Endothelial cell of umbilical vein (primary cell): ENCODE measurements around the gene ITGB3BP. TPM values are rescaled to one million over a fixed set of nuclear protein-coding genes. Genes with fewer than 3 reads are reported as not detected.

Source experiments
- BruUV-seq: library from RNA; stranded (reverse); fragments of 400-500 nt; replicated peaks from 2 replicates; lab custom pipeline; 2021; lab: Mats Ljungman, UMichigan
- CTCF ChIA-PET: fragments of 300-600, 350-600 bp; sonication (Branson Sonifier 250); formaldehyde crosslinking; loops from one replicate; lab custom pipeline; 2021; ENCODE audit warnings: antibody characterized with exemption, inconsistent platforms; lab: Charles Lee
- POLR2A ChIA-PET: fragments of 300-600, 350-600 bp; sonication (Branson Sonifier 250); formaldehyde crosslinking; loops from one replicate; lab custom pipeline; 2021; ENCODE audit warnings: antibody characterized with exemption, inconsistent platforms; lab: Charles Lee
- DNase-seq: peaks from one replicate; pipeline ENCODE4 v3.0.0-alpha.2; 2011; ENCODE audit warnings: low read depth, low spot score
- FAIRE-seq: peaks from 2 replicates; lab custom pipeline; 2011; peaks lifted over from hg19 to GRCh38; lab: Jason Lieb, UNC
- H2AFZ ChIP-seq: 2 replicates; pipeline ENCODE4 v1.6.0; 2012; ENCODE audit warnings: low read depth, low read length, control low read depth, inconsistent platforms
- H3K27ac ChIP-seq: 2 replicates; pipeline ENCODE4 v1.5.1; 2011; ENCODE audit warnings: low read depth, mild to moderate bottlenecking, control low read depth, low read length, moderate library complexity; ENCODE audit not compliant: insufficient read depth
- H3K27me3 ChIP-seq, 2 experiments: 2 replicates each; pipeline versions ENCODE4 v1.6.0 to v1.6.1; 2011; ENCODE audit warnings: low read length in 2 of 2, mixed read lengths in 1 of 2; ENCODE audit not compliant: control insufficient read depth in 2 of 2, insufficient read depth in 2 of 2
- H3K36me3 ChIP-seq, 2 experiments: 2 replicates in 1 of 2; 3 replicates in 1 of 2; pipeline ENCODE4 v1.5.1; 2011; ENCODE audit warnings: low read length in 2 of 2, mild to moderate bottlenecking in 1 of 2, moderate library complexity in 1 of 2; ENCODE audit not compliant: control insufficient read depth in 2 of 2, insufficient read depth in 2 of 2; ENCODE audit errors: extremely low read depth in 1 of 2
- H3K4me1 ChIP-seq: 3 replicates; pipeline ENCODE4 v1.5.1; 2011; ENCODE audit warnings: mild to moderate bottlenecking, low read length; ENCODE audit not compliant: control insufficient read depth, insufficient read depth; ENCODE audit errors: extremely low read depth
- H3K4me2 ChIP-seq: 2 replicates; pipeline ENCODE4 v1.6.1; 2011; ENCODE audit warnings: low read length, control low read depth, mixed read lengths; ENCODE audit not compliant: insufficient read depth
- H3K4me3 ChIP-seq, 3 experiments: fragments of 200-600 bp in 1 of 3; sonication (generic), shearing (Covaris generic) in 1 of 3; replicated peaks in 1 of 3; 2 replicates each; pipeline ENCODE4 v1.5.1; 2011 to 2016; ENCODE audit warnings: control low read depth in 3 of 3, low read length in 3 of 3, mild to moderate bottlenecking in 2 of 3, inconsistent platforms in 1 of 3, low read depth in 1 of 3, moderate library complexity in 1 of 3; ENCODE audit not compliant: insufficient read depth in 1 of 3
- H3K79me2 ChIP-seq: 2 replicates; pipeline ENCODE4 v1.6.0; 2012; ENCODE audit warnings: low read length, inconsistent platforms; ENCODE audit not compliant: control insufficient read depth, insufficient read depth
- H3K9ac ChIP-seq: replicated peaks from 2 replicates; pipeline ENCODE3; 2011; ENCODE audit warnings: low read length, control low read depth; ENCODE audit not compliant: insufficient read depth; ENCODE audit errors: extremely low read depth
- H3K9me1 ChIP-seq: replicated peaks from 3 replicates; pipeline ENCODE4 v1.6.0; 2011; ENCODE audit warnings: mild to moderate bottlenecking, low read length; ENCODE audit not compliant: control insufficient read depth, insufficient read depth; ENCODE audit errors: extremely low read depth
- H3K9me3 ChIP-seq: replicated peaks from 2 replicates; pipeline ENCODE4 v1.5.1; 2012; ENCODE audit warnings: low read length, inconsistent platforms; ENCODE audit not compliant: control insufficient read depth, insufficient read depth
- H4K20me1 ChIP-seq: replicated peaks from 2 replicates; pipeline ENCODE3; 2011; ENCODE audit warnings: mild to moderate bottlenecking, low read length; ENCODE audit not compliant: control insufficient read depth, insufficient read depth; ENCODE audit errors: extremely low read depth
- CTCF ChIP-seq, 2 donors: IDR thresholded peaks; 1 replicate in 1 of 2; 2 replicates in 1 of 2; pipeline ENCODE4 v1.5.1; 2011; ENCODE audit warnings: low read length in 2 of 2, mild to moderate bottlenecking in 2 of 2, moderate library complexity in 2 of 2, control low read depth in 1 of 2, inconsistent platforms in 1 of 2, low read depth in 1 of 2; ENCODE audit not compliant: insufficient read depth in 1 of 2; ENCODE audit errors: extremely low read depth in 1 of 2
- EZH2 ChIP-seq: IDR thresholded peaks from 2 replicates; pipeline ENCODE4 v1.6.1; 2012; ENCODE audit warnings: borderline replicate concordance, low read depth, mild to moderate bottlenecking, moderate library complexity, low read length, inconsistent platforms; ENCODE audit not compliant: severe bottlenecking
- FOS ChIP-seq: IDR thresholded peaks from 2 replicates; pipeline ENCODE4 v1.6.1; 2011; ENCODE audit warnings: mild to moderate bottlenecking, low read length, moderate library complexity, borderline replicate concordance; ENCODE audit not compliant: insufficient read depth
- GATA2 ChIP-seq: IDR thresholded peaks from 2 replicates; pipeline ENCODE4 v1.7.0; 2011; ENCODE audit warnings: low read depth, mild to moderate bottlenecking, moderate library complexity, mixed read lengths, low read length; ENCODE audit not compliant: insufficient read length, insufficient read depth
- JUN ChIP-seq: IDR thresholded peaks from 2 replicates; pipeline ENCODE4 v1.6.1; 2011; ENCODE audit warnings: borderline replicate concordance, low read depth; ENCODE audit not compliant: insufficient read length, insufficient read depth
- MAX ChIP-seq: IDR thresholded peaks from 2 replicates; pipeline ENCODE4 v1.6.1; 2011; ENCODE audit not compliant: insufficient read depth, insufficient read length
- MYC ChIP-seq: IDR thresholded peaks from one replicate; pipeline ENCODE4 v1.6.1; 2011; ENCODE audit warnings: mild to moderate bottlenecking, low read depth, low read length
- POLR2A ChIP-seq: IDR thresholded peaks from 2 replicates; pipeline ENCODE4 v1.6.1; 2012; ENCODE audit warnings: low read depth, mild to moderate bottlenecking, control low read depth, low read length
- POLR2AphosphoS5 ChIP-seq: IDR thresholded peaks from 2 replicates; pipeline ENCODE4 v1.6.1; 2012; ENCODE audit warnings: low read depth, mild to moderate bottlenecking, control low read depth, low read length, moderate library complexity; ENCODE audit not compliant: insufficient read depth
- dilution Hi-C: fragments of 300-500 bp; cut with MboI; formaldehyde crosslinking; loops from one replicate; pipeline ENCODE4 v1.15.0; 2019; ENCODE audit warnings: low sequenced_read_pairs; ENCODE audit not compliant: extremely low pct_ligation_motif_present
- intact Hi-C: fragments of 100-400 bp; cut with micrococcal nuclease; formaldehyde crosslinking; loops from one replicate; pipeline ENCODE4 v1.10.0; 2022
- polyA plus RNA-seq, 4 experiments: library from polyadenylated mRNA; depleted of rRNA in 3 of 4; stranded (reverse) in 3 of 4; unstranded in 1 of 4; fragments of >200 nt; gene quantifications; 2 replicates each; pipeline versions ENCODE4 v1.2.1 to v1.2.3, GENCODE V29; 2011 to 2012; ENCODE audit warnings: missing spikeins in 1 of 4
- total RNA-seq: library from RNA; stranded (reverse); gene quantifications from 2 replicates; pipeline ENCODE4 v1.2.3, GENCODE V29; 2021

Gene ITGB3BP
- total and polyA plus RNA-seq, 2 donors (not counting 3 experiments of a cell fraction or from before 2014, with no cell fraction given) = 5.3 to 24.4 TPM

- Histone ChIP-seq H4K20me1 (no peaks in the 10 kb centered on the region), H3K4me3 (no peak overlapping the region), H3K36me3 (no peaks in the 10 kb centered on the region), H3K27ac (no peak overlapping the region), H3K9me3 (no peaks in the 10 kb centered on the region), H3K79me2 (no peaks in the 10 kb centered on the region), H3K4me1 (no peaks in the 10 kb centered on the region), H3K27me3 (no peaks in the 10 kb centered on the region), H3K9ac (no peak overlapping the region), H3K4me2 (no peak overlapping the region), H2AFZ (no peak overlapping the region), H3K9me1 (no peaks in the 10 kb centered on the region)
- CTCF ChIA-PET = no interaction called here
- intact Hi-C loops (no loop called here), dilution Hi-C loops (no loop called here)
- TF ChIP-seq POLR2AphosphoS5 (no peak), JUN (no peak), GATA2 (no peak), MYC (no peak), MAX (no peak), POLR2A (no peak), EZH2 (no peak), FOS (no peak), CTCF (IDR thresholded peaks at IDR 0.05; ENCODE audit: extremely low read depth in 1 of 2, insufficient read depth in 1 of 2, low read depth in 1 of 2, low read length in 2 of 2) (no peak)
- POLR2A ChIA-PET = no interaction called here
- BruUV-seq = no TSS peak
- no peak for DNase-seq
- no peak for FAIRE-seq
Measured at GRCh38 chr1:63450416-63450815, 72.6 kb downstream of the ITGB3BP start.
